Mesendoderm (in vitro differentiated cells): ENCODE data around the gene CMTM4.
"Not testable (repeated sequence)": the region's sequence is repeated elsewhere in the genome, so short reads cannot be mapped to it uniquely, and the experiment has no call there.

ENCODE experiments used
- DNase-seq: peaks from one replicate; pipeline ENCODE4 v3.0.0; 2013
- H2AK5ac ChIP-seq: 2 replicates; pipeline ENCODE4 v1.6.1; 2013; ENCODE audit warnings: low read length, inconsistent platforms
- H2BK120ac ChIP-seq: 2 replicates; pipeline ENCODE4 v1.6.1; 2013; ENCODE audit warnings: low read depth, mild to moderate bottlenecking, low read length, moderate library complexity, mixed read lengths
- H2BK15ac ChIP-seq: replicated peaks from 2 replicates; pipeline ENCODE4 v1.6.1; 2013; ENCODE audit warnings: low read depth, mild to moderate bottlenecking, moderate library complexity
- H2BK5ac ChIP-seq: 2 replicates; pipeline ENCODE4 v1.6.1; 2013; ENCODE audit warnings: low read length, inconsistent platforms
- H3K18ac ChIP-seq: 2 replicates; pipeline ENCODE4 v1.6.1; 2013; ENCODE audit warnings: mild to moderate bottlenecking, low read length, mixed read lengths
- H3K23ac ChIP-seq: one replicate; pipeline ENCODE4 v1.6.1; 2013; ENCODE audit warnings: low read length
- H3K27ac ChIP-seq: 2 replicates; pipeline ENCODE4 v1.5.1; 2013; ENCODE audit warnings: low read depth, mild to moderate bottlenecking, inconsistent platforms, low read length, moderate library complexity
- H3K27me3 ChIP-seq: 2 replicates; pipeline ENCODE4 v1.6.1; 2013; ENCODE audit warnings: low read length, control low read depth, mild to moderate bottlenecking, inconsistent platforms; ENCODE audit not compliant: insufficient read depth, poor library complexity
- H3K36me3 ChIP-seq: 2 replicates; pipeline ENCODE4 v1.6.1; 2013; ENCODE audit warnings: low read length, inconsistent platforms; ENCODE audit not compliant: control insufficient read depth, insufficient read depth
- H3K4ac ChIP-seq: one replicate; pipeline ENCODE4 v1.6.1; 2013; ENCODE audit warnings: low read depth, mild to moderate bottlenecking, low read length, moderate library complexity
- H3K4me1 ChIP-seq: 2 replicates; pipeline ENCODE4 v1.6.1; 2013; ENCODE audit warnings: low read depth, low read length, inconsistent platforms; ENCODE audit not compliant: control insufficient read depth
- H3K4me2 ChIP-seq: 2 replicates; pipeline ENCODE4 v1.6.1; 2013; ENCODE audit warnings: low read length
- H3K4me3 ChIP-seq: 2 replicates; pipeline ENCODE4 v1.5.1; 2013; ENCODE audit warnings: mild to moderate bottlenecking, low read length
- H3K56ac ChIP-seq: one replicate; pipeline ENCODE4 v1.6.1; 2013; ENCODE audit warnings: low read length
- H3K79me1 ChIP-seq: 2 replicates; pipeline ENCODE4 v1.6.1; 2013; ENCODE audit warnings: low read length, inconsistent platforms
- H3K79me2 ChIP-seq: 2 replicates; pipeline ENCODE4 v1.6.1; 2013; ENCODE audit warnings: mild to moderate bottlenecking, low read length; ENCODE audit not compliant: control insufficient read depth, insufficient read depth
- H3K9ac ChIP-seq: 2 replicates; pipeline ENCODE4 v1.6.1; 2013; ENCODE audit warnings: low read length, inconsistent platforms
- H4K5ac ChIP-seq: one replicate; pipeline ENCODE4 v1.6.1; 2013; ENCODE audit warnings: low read length
- H4K8ac ChIP-seq: one replicate; pipeline ENCODE4 v1.6.1; 2013; ENCODE audit warnings: low read depth, mild to moderate bottlenecking, control low read depth, low read length, moderate library complexity
- WGBS: extraction: QIAGEN DNeasy Blood & Tissue Kit; methylation state at CpG from one replicate; pipeline ENCODE4 v1.1.7; 2013; ENCODE audit warnings: low lambda C conversion rate, missing lambda C conversion rate; ENCODE audit not compliant: insufficient coverage; ENCODE audit errors: extremely low coverage; 5-methylcytosine and 5-hydroxymethylcytosine counted together

Gene CMTM4

GRCh38 chr16:66614161-66614802, 82.3 kb downstream of the CMTM4 start:
- Histone ChIP-seq H3K18ac (no peak overlapping the region), H3K4me2 (no peak overlapping the region), H4K8ac (no peak overlapping the region), H2BK120ac (no peak overlapping the region), H3K4me1 (peaks cover 20% of the 10 kb centered on the region), H3K9ac (no peak overlapping the region), H3K36me3 (peaks cover 8% of the 10 kb centered on the region), H3K23ac (no peak overlapping the region), H3K56ac (no peak overlapping the region), H3K27me3 (no peaks in the 10 kb centered on the region), H3K79me2 (no peaks in the 10 kb centered on the region), H3K4me3 (no peak overlapping the region), H2BK15ac (no peak overlapping the region), H2AK5ac (no peak overlapping the region), H4K5ac (no peak overlapping the region), H2BK5ac (no peak overlapping the region), H3K4ac (no peak overlapping the region), H3K27ac (no peak overlapping the region), H3K79me1 (no peaks in the 10 kb centered on the region)
- DNase-seq = no peak
- WGBS = no CpG with 5 or more reads among the region's 12 CpGs

DNA sequence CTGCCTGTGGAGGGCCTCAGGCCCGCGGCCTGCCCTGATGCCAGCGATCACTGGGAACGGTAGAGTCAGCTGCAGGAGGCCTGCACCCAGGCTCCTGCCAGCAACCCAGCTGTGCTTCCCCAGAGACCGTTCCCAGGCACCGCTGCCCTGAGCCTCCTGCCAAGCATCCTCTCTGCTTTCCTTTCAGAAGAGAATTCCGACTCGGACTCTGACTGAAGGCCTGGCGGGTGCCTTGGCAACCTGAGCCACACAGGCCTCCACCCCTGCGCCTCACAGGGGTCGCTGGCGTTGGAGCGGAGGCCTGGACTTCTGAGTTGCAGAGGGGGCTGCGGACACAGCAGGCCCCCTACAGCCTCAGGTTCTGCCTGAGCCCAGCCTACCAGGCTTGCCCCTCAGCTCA, 84.1 kb downstream of the CMTM4 start:
- no CpG with 5 or more reads among the region's 14 CpGs for WGBS
- Histone ChIP-seq H3K9ac (no peak overlapping the region), H2AK5ac (no peak overlapping the region), H3K36me3 (peaks cover 8% of the 10 kb centered on the region), H3K27me3 (no peaks in the 10 kb centered on the region), H4K8ac (no peak overlapping the region), H3K56ac (no peak overlapping the region), H4K5ac (no peak overlapping the region), H3K23ac (no peak overlapping the region), H2BK5ac (no peak overlapping the region), H3K4me2 (no peak overlapping the region), H3K4me3 (no peak overlapping the region), H3K79me1 (no peaks in the 10 kb centered on the region), H3K18ac (no peak overlapping the region), H3K79me2 (no peaks in the 10 kb centered on the region), H3K27ac (no peak overlapping the region), H3K4me1 (peaks cover 13% of the 10 kb centered on the region), H2BK120ac (no peak overlapping the region), H3K4ac (no peak overlapping the region), H2BK15ac (no peak overlapping the region)
- no peak for DNase-seq

- H3K27me3 ChIP-seq, H2BK120ac ChIP-seq, H2BK5ac ChIP-seq, H3K4me3 ChIP-seq, H3K4me2 ChIP-seq, H3K18ac ChIP-seq, H3K4ac ChIP-seq, H3K23ac ChIP-seq, H4K8ac ChIP-seq, H3K27ac ChIP-seq, H3K36me3 ChIP-seq, H3K79me1 ChIP-seq, H3K56ac ChIP-seq, DNase-seq, H4K5ac ChIP-seq, H3K79me2 ChIP-seq, H3K9ac ChIP-seq, H2BK15ac ChIP-seq, H2AK5ac ChIP-seq: not testable (repeated sequence)
- H3K4me1 ChIP-seq = peaks cover 13% of the 10 kb centered on the region
- no CpG with 5 or more reads among the region's 8 CpGs for WGBS
Measured at GRCh38 chr16:66611911-66612310, 84.6 kb downstream of the CMTM4 start.

DNA sequence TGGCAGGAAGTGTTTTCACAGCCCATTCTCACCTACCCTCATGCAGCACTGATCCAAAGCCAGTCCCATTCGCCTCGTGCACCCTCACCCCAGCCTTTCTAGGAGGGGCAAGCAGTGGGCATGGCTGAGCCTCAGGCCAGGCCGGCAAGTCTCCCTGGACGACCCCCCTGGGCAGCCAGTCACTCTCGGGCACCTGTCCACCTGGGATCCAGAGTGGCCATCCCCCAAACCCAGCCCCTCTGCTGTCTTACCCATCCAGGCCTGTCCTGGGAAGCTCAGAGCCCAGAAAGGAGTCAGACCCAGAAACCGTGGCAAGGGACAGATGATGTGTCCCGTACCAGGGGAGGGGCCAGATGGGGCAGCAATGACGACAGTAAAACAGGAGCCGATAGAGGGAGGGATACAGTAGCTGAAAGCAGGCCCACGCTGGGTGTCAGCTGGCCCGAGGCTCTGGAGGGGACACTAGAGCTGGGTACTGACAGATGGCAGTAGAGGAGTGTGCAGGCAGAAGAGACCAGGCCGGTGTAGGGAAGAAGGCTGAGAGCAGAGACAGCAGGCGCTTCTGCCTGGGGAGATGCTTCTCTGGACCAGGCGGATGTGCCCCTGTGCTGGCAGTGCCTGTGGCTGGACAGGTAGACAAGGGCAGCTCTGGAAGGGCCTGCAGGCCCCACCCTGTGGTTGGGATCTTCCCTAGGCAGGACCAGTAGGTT, 86.3 kb downstream of the CMTM4 start:
- no peak overlapping the region for H2BK15ac ChIP-seq
- no peak overlapping the region for H3K4me3 ChIP-seq
- no peaks in the 10 kb centered on the region for H3K27me3 ChIP-seq
- H3K4ac ChIP-seq = no peak overlapping the region
- H3K18ac ChIP-seq = no peak overlapping the region
- no peak for DNase-seq
- WGBS = no CpG with 5 or more reads among the region's 14 CpGs
- no peak overlapping the region for H2BK5ac ChIP-seq
- H2BK120ac ChIP-seq = no peak overlapping the region
- no peak overlapping the region for H3K4me2 ChIP-seq
- no peak overlapping the region for H3K56ac ChIP-seq
- H3K23ac ChIP-seq = no peak overlapping the region
- H3K79me1 ChIP-seq = peaks cover 3% of the 10 kb centered on the region
- H4K8ac ChIP-seq = no peak overlapping the region
- H3K36me3 ChIP-seq = peaks cover 8% of the 10 kb centered on the region
- H3K4me1 ChIP-seq = peaks cover 11% of the 10 kb centered on the region
- no peak overlapping the region for H4K5ac ChIP-seq
- no peak overlapping the region for H2AK5ac ChIP-seq
- peaks cover 5% of the 10 kb centered on the region for H3K79me2 ChIP-seq
- no peak overlapping the region for H3K27ac ChIP-seq
- H3K9ac ChIP-seq = no peak overlapping the region

DNA sequence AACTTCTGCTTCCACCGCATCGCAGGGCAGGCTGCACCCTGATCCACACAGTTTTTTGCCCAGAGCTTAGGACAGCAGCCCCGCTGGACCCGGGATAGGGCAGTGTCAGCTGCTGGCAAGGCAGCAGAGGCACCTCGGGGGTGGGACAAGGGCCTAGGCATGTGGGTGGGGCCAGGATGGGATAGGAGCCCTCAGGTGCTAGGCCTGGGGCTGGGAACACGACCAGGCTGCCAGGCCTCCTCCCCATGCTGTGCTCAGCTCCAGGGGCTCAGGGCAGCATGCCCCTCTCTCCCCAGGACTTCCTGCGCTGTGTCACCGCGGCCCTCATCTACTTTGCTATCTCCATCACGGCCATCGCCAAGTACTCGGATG, 87.4 kb downstream of the CMTM4 start:
- Histone ChIP-seq H3K23ac (no peak overlapping the region), H3K27me3 (no peaks in the 10 kb centered on the region), H3K79me1 (peaks cover 3% of the 10 kb centered on the region), H3K4me3 (no peak overlapping the region), H3K4me2 (no peak overlapping the region), H3K18ac (no peak overlapping the region), H3K36me3 (peaks cover 7% of the 10 kb centered on the region), H4K8ac (no peak overlapping the region), H4K5ac (no peak overlapping the region), H3K9ac (peak overlapping the region; percentile 3), H2BK15ac (no peak overlapping the region), H3K56ac (peak overlapping the region; percentile 57), H3K4me1 (peaks cover 11% of the 10 kb centered on the region), H2BK120ac (no peak overlapping the region), H2AK5ac (no peak overlapping the region), H3K79me2 (peaks cover 5% of the 10 kb centered on the region), H2BK5ac (no peak overlapping the region), H3K4ac (no peak overlapping the region), H3K27ac (no peak overlapping the region)
- WGBS = no CpG with 5 or more reads among the region's 12 CpGs
- DNase-seq = no peak
